Ovary (tissue), 9 donors: ENCODE results near the gene KCNH6. TPM values are rescaled to one million over a fixed set of nuclear protein-coding genes. Genes with fewer than 3 reads are reported as not detected.

Experiments
- DNase-seq, 5 donors: peaks; one replicate each; pipeline ENCODE4 v3.0.0-alpha.2; 2019 to 2020
- H3K27ac ChIP-seq, 2 donors: fragments of 200-600 bp; one replicate each; pipeline versions ENCODE4 v1.5.1 to v1.8.0; 2019 to 2022
- H3K27me3 ChIP-seq: fragments of 200-600 bp; one replicate; pipeline ENCODE4 v1.8.0; 2022
- H3K36me3 ChIP-seq: fragments of 200-600 bp; sonication (generic); one replicate; pipeline ENCODE4 v1.5.1; 2019
- H3K4me1 ChIP-seq: one replicate; pipeline ENCODE4 v1.8.1; 2013; ENCODE audit warnings: mild to moderate bottlenecking, moderate library complexity; ENCODE audit not compliant: insufficient read depth
- H3K4me3 ChIP-seq: fragments of 200-600 bp; sonication (generic); one replicate; pipeline ENCODE4 v1.5.1; 2017
- H3K9me3 ChIP-seq, 2 donors: fragments of 200-600 bp in 1 of 2; sonication (generic) in 1 of 2; one replicate each; pipeline versions ENCODE4 v1.5.1 to v1.8.1; 2013 to 2019; ENCODE audit warnings: mild to moderate bottlenecking in 1 of 2, moderate library complexity in 1 of 2
- CTCF ChIP-seq, 3 donors: fragments of 450-650 bp in 2 of 3; fragments of 200-600 bp in 1 of 3; IDR thresholded peaks; one replicate each; pipeline versions ENCODE4 v1.5.1 to v1.8.0; 2016 to 2022; ENCODE audit warnings: antibody characterized with exemption in 3 of 3, mild to moderate bottlenecking in 1 of 3
- EP300 ChIP-seq: sonication (generic); formaldehyde crosslinking; IDR thresholded peaks from one replicate; pipeline ENCODE4 v1.6.1; 2017; ENCODE audit warnings: antibody characterized with exemption
- POLR2A ChIP-seq: fragments of 450-650 bp; IDR thresholded peaks from one replicate; pipeline ENCODE4 v1.6.1; 2017; ENCODE audit warnings: antibody characterized with exemption, mild to moderate bottlenecking, moderate library complexity
- WGBS, 3 donors: extraction: QIAGEN DNeasy Blood & Tissue Kit in 1 of 3; methylation state at CpG; one replicate each; pipeline versions ENCODE4 v1.1.5 to v1.1.7; 2013 to 2017; 5-methylcytosine and 5-hydroxymethylcytosine counted together
- intact Hi-C, 4 donors: fragments of 100-400 bp; cut with DNase I; formaldehyde crosslinking; loops; one replicate each; pipeline versions ENCODE4 v1.11.0 to v1.15.1; 2022 to 2023
- polyA plus RNA-seq, 2 donors: library from polyadenylated mRNA; stranded (reverse); fragments of 200-250 nt in 1 of 2; fragments of 350-450 nt in 1 of 2; fragmentation: Illumina TruSeq in 1 of 2; extraction: RNeasy Lipid Tissue Mini Kit (QIAGEN cat#74804) in 1 of 2; gene quantifications; one replicate each; pipeline ENCODE4 v1.2.3, GENCODE V29; 2013 to 2014
- small RNA-seq: library from RNA; depleted of rRNA; stranded (forward); fragments of <200 nt; gene quantifications from one replicate; pipeline ENCODE3, GENCODE V24; 2016
- total RNA-seq, 7 donors: library from RNA; depleted of rRNA in 2 of 7; stranded (reverse); fragments of >200 nt in 2 of 7; fragmentation: NEBNext Ultra II Directional in 3 of 7; extraction: Animal tissue kit (Norgen Biotek cat#: 25700) in 3 of 7; gene quantifications; one replicate each; pipeline versions ENCODE4 v1.1.0 to v1.2.4, GENCODE V29; 2016 to 2023
- donor health status: DM: no; HTN: no; CAD: no; lungs with moderate emphysema.
- donor health status: DM: no; HTN: no; CAD: no.
- donor health status: Bipolar disorder and iron deficiency.
- donor health status: DM: yes; HTN: yes; CAD: no.
- donor health status: DM: no; HTN: no; CAD: no.
- donor health status: DM: yes; HTN: yes; CAD: no.

Gene KCNH6
- total and polyA plus RNA-seq, 9 donors: 0.36 TPM; not detected in 8

DNA sequence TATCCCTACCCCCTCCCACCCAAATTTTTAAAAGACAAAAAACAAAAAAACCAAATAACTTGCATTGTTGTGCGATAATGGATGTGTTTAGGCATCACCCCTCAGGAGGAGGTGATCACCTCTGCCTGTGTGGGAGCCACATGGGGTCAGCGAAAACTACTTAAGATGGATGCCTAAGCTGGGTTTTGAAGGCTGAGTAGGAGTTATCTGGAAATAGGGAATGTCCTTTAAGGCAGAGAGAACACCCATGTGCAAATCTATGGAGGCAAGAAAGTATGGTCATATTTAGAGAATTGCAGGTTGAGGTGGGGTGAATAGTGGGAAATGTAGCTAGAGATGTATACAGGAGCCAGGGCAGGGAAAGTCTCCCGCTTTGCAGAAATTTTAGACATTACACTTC is 72.0 kb downstream of the KCNH6 start:
- Histone ChIP-seq H3K27ac (no peak overlapping the region), H3K4me1 (peaks cover 2% of the 10 kb centered on the region), H3K4me3 (no peak overlapping the region), H3K9me3 (no peaks in the 10 kb centered on the region), H3K27me3 (no peaks in the 10 kb centered on the region), H3K36me3 (no peaks in the 10 kb centered on the region)
- WGBS, 3 donors: 96 to 97% (median 96%) methylated on average over 3 of the region's 3 CpGs
- TF ChIP-seq CTCF (IDR thresholded peaks at IDR 0.05) (no peak), EP300 (no peak), POLR2A (no peak)
- intact Hi-C loops: no loop called here
- no peak for DNase-seq

Small RNA genes lying within 50 kb of the gene (small RNA-seq; reads per million reads assigned to genes)
- not detected for gene RNU6-288P

Other genes starting within 250 kb of the KCNH6 start
- 10 to 100 TPM in 6 of 7 donors, 1 to 10 TPM in 1; 9.3 to 43.8 (median 18.8) TPM for gene CYB561, start 77.1 kb upstream of the KCNH6 start, total RNA-seq
- 10 to 100 TPM in 1 of 2 donors, 1 to 10 TPM in 1; 8.6 to 10.5 TPM for gene CYB561, start 77.1 kb upstream of the KCNH6 start, polyA plus RNA-seq
- 1 to 10 TPM; 2.9 to 8.1 (median 5.1) TPM for gene ACE, start 46.3 kb upstream of the KCNH6 start, total RNA-seq
- 1 to 10 TPM; 3.3 to 7.6 TPM for gene ACE, start 46.3 kb upstream of the KCNH6 start, polyA plus RNA-seq
- gene DCAF7, start 27.1 kb downstream of the KCNH6 start, total RNA-seq: 10 to 100 TPM; 14.9 to 56.6 (median 49.7) TPM
- 10 to 100 TPM; 16.6 to 62.5 TPM for gene DCAF7, start 27.1 kb downstream of the KCNH6 start, polyA plus RNA-seq
- 10 to 100 TPM in 6 of 7 donors, 1 to 10 TPM in 1; 7.4 to 17.7 (median 12.5) TPM for gene TACO1, start 77.5 kb downstream of the KCNH6 start, total RNA-seq
- 10 to 100 TPM; 13.2 to 24.9 TPM for gene TACO1, start 77.5 kb downstream of the KCNH6 start, polyA plus RNA-seq
- gene MAP3K3, start 99.1 kb downstream of the KCNH6 start, total RNA-seq: 10 to 100 TPM; 32.2 to 41.0 (median 36.3) TPM
- 10 to 100 TPM; 34.0 to 36.4 TPM for gene MAP3K3, start 99.1 kb downstream of the KCNH6 start, polyA plus RNA-seq
- 10 to 100 TPM in 4 of 7 donors, 1 to 10 TPM in 3; 2.6 to 13.2 (median 10.2) TPM for gene LIMD2, start 176.8 kb downstream of the KCNH6 start, total RNA-seq
- gene LIMD2, start 176.8 kb downstream of the KCNH6 start, polyA plus RNA-seq: 1 to 10 TPM; 1.5 to 9.0 TPM
- 10 to 100 TPM; 26.8 to 40.2 (median 34.4) TPM for gene STRADA, start 218.4 kb downstream of the KCNH6 start, total RNA-seq
- gene STRADA, start 218.4 kb downstream of the KCNH6 start, polyA plus RNA-seq: 10 to 100 TPM; 21.8 to 46.2 TPM